HEK293T (cell line): Measurements from ENCODE around the gene SERTAD2.

Source experiments
- CTCF ChIA-PET: fragments of 350-600 bp; formaldehyde crosslinking; extraction: SDS; loops from one replicate; lab custom pipeline; 2021; ENCODE audit warnings: antibody characterized with exemption, inconsistent platforms; lab: Yijun Ruan, JAX
- POLR2A ChIA-PET: fragments of 350-600 bp; formaldehyde crosslinking; extraction: SDS; loops from one replicate; lab custom pipeline; 2020; ENCODE audit warnings: antibody characterized with exemption, inconsistent platforms; lab: Yijun Ruan, JAX
- DNase-seq: peaks from one replicate; pipeline ENCODE4 v3.0.0; 2012; ENCODE audit warnings: mixed read lengths; ENCODE audit errors: extremely low spot score
- ARNT ChIP-seq: fragments of 450-650 bp; IDR thresholded peaks from 2 replicates; pipeline ENCODE4 v1.6.1; 2017; ENCODE audit warnings: mild to moderate bottlenecking
- BHLHE40 ChIP-seq: fragments of 450-650 bp; IDR thresholded peaks from 2 replicates; pipeline ENCODE4 v1.6.1; 2016; ENCODE audit warnings: mild to moderate bottlenecking, moderate library complexity, borderline replicate concordance
- CTBP1 ChIP-seq: fragments of 450-650 bp; IDR thresholded peaks from 2 replicates; pipeline ENCODE4 v1.6.1; 2016; ENCODE audit warnings: borderline replicate concordance
- ELF4 ChIP-seq: fragments of 450-650 bp; IDR thresholded peaks from 2 replicates; pipeline ENCODE4 v1.6.1; 2017; ENCODE audit warnings: antibody characterized with exemption
- FOXA1 ChIP-seq: fragments of 450-650 bp; IDR thresholded peaks from 2 replicates; pipeline ENCODE4 v1.6.1; 2016; ENCODE audit warnings: mild to moderate bottlenecking
- FOXK2 ChIP-seq: fragments of 450-650 bp; IDR thresholded peaks from 2 replicates; pipeline ENCODE4 v1.6.1; 2016; ENCODE audit warnings: mild to moderate bottlenecking
- FOXM1 ChIP-seq: fragments of 450-650 bp; IDR thresholded peaks from 2 replicates; pipeline ENCODE4 v1.6.1; 2017; ENCODE audit warnings: mild to moderate bottlenecking, borderline replicate concordance
- HDGF ChIP-seq: fragments of 450-650 bp; IDR thresholded peaks from 2 replicates; pipeline ENCODE4 v1.6.1; 2017; ENCODE audit warnings: antibody characterized with exemption, borderline replicate concordance
- L3MBTL2 ChIP-seq: fragments of 450-650 bp; conservative IDR thresholded peaks from 2 replicates; pipeline ENCODE4 v1.6.1; 2016; ENCODE audit warnings: mild to moderate bottlenecking
- LEF1 ChIP-seq: fragments of 450-650 bp; IDR thresholded peaks from 2 replicates; pipeline ENCODE4 v1.6.1; 2017; ENCODE audit warnings: mild to moderate bottlenecking, borderline replicate concordance
- NFRKB ChIP-seq: fragments of 450-650 bp; IDR thresholded peaks from 2 replicates; pipeline ENCODE4 v1.6.1; 2016; ENCODE audit warnings: mild to moderate bottlenecking, moderate library complexity
- SP1 ChIP-seq: fragments of 450-650 bp; IDR thresholded peaks from 2 replicates; pipeline ENCODE4 v1.6.1; 2017
- SUZ12 ChIP-seq: fragments of 450-650 bp; IDR thresholded peaks from 2 replicates; pipeline ENCODE4 v1.6.1; 2016; ENCODE audit warnings: mild to moderate bottlenecking
- TARDBP ChIP-seq: fragments of 450-650 bp; IDR thresholded peaks from 2 replicates; pipeline ENCODE4 v1.6.1; 2016
- ZNF384 ChIP-seq: fragments of 450-650 bp; IDR thresholded peaks from 2 replicates; pipeline ENCODE4 v1.6.1; 2016
- TF ChIP-seq, protein P1 (sequence below): fragments of 450-650 bp; IDR thresholded peaks from 2 replicates; pipeline ENCODE4 v1.6.1; 2016

SERTAD2 gene

DNA sequence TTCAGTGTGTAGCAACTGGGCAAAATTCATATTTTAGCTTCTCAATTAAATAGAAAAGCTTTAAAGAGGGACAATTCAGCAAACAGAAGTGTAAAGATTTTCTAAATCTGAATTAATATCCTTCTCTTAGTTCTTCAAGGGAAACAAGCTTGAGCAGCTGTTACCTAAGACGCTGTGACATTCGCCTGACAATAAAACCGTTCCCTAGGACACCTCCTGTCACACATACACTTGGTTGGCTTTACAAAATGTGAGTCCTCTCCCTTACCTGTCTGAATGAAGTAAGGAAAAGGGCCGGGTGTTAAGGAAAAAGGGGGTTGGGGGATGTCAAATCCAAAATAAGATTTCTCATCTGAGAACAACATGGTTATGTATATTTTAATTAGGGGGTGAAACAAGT, 2.1 kb downstream of the SERTAD2 start:
- no peak for DNase-seq
- CTCF ChIA-PET, result interaction anchor here (0.7 to 1.4 kb wide), 5 partner anchors 11 to 180 kb away, joined by 3 to 6 read pairs (median 4); no protein-coding TSS in a partner anchor
- POLR2A ChIA-PET, result interaction anchor here (1.0 to 6.3 kb wide), 4 partner anchors 9 to 209 kb away, joined by 3 to 59 read pairs (median 4); no protein-coding TSS in a partner anchor
- no peak for TF ChIP-seq BHLHE40
- TF ChIP-seq SP1, result no peak

DNA sequence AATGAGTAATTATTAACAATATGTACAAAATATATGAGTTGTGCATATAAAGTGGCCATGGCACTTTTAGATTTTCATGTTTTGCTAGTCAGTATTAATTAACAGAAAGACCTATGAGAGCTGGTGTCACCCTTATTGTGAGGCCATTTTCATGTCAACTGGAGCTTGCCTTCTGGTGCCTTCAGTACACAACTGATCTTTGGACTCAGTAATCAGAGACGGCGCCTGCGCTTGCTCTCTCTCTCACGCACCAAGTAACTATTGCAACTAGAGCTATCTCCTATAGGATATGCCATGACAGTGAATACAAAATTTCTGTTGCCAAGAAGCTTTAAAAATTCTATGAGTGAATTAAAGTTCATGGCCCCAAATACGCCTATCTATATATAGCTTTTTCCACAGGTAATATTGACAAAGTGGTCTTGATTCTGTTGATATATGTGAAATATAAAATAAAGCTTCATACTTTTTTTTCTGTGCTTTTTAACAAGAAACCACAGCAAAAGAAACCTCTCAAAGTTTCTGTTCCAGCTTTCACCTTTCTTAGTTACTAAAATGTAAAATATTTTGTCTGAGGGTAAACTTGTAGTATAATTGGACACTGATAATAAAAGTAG, 2.9 kb downstream of the SERTAD2 start:
- POLR2A ChIA-PET, result interaction anchor here (1.0 to 6.3 kb wide), 3 partner anchors 100 to 209 kb away, joined by 3 to 59 read pairs (median 3); no protein-coding TSS in a partner anchor
- no peak for DNase-seq
- TF ChIP-seq CTBP1, result no peak
- no peak for TF ChIP-seq ZNF384
- TF ChIP-seq ELF4, result no peak
- no peak for TF ChIP-seq LEF1
- no peak for TF ChIP-seq SUZ12
- CTCF ChIA-PET, result interaction anchor here (0.6 to 1.2 kb wide), 3 partner anchors 10 to 85 kb away, joined by 3 to 6 read pairs (median 4); no protein-coding TSS in a partner anchor

- TF ChIP-seq FOXK2 (no peak), HDGF (no peak), SP1 (no peak)
- TF ChIP-seq, protein P1, sequence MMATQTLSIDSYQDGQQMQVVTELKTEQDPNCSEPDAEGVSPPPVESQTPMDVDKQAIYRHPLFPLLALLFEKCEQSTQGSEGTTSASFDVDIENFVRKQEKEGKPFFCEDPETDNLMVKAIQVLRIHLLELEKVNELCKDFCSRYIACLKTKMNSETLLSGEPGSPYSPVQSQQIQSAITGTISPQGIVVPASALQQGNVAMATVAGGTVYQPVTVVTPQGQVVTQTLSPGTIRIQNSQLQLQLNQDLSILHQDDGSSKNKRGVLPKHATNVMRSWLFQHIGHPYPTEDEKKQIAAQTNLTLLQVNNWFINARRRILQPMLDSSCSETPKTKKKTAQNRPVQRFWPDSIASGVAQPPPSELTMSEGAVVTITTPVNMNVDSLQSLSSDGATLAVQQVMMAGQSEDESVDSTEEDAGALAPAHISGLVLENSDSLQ, result peak; percentile 15; the same call in 1 of the 2 replicates
- no peak for DNase-seq
- ChIA-PET POLR2A (interaction anchor here (1.0 to 6.3 kb wide), 4 partner anchors 101 to 209 kb away, joined by 3 to 59 read pairs (median 7); no protein-coding TSS in a partner anchor), CTCF (interaction anchor here (0.6 to 1.2 kb wide), 3 partner anchors 10 to 85 kb away, joined by 3 to 6 read pairs (median 4); no protein-coding TSS in a partner anchor)
These were observed 3.4 kb downstream of the SERTAD2 start for GRCh38 chr2:64650296-64650695.

DNA sequence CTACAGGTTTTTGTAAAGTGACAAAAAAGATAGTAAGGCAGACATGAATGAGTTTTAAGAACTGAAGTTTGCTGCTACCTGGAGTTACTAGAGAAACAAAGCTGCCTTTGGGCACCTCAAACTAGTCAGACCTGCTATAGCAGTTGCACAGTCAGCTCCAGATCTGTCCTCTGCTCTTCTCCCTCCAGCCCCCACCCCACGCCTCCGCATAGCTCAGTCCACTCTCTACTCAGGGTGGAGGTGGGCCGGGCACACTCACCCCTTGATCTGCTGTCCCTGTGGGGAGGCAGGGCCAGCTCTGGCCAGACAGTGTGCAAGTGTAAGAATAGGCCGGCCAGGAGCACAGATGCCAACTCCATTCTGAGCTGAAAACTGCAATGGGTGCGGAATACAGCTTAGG, 4.1 kb downstream of the SERTAD2 start:
- TF ChIP-seq, protein P1, result no peak
- no peak for TF ChIP-seq FOXA1
- no peak for TF ChIP-seq HDGF
- no peak for TF ChIP-seq LEF1
- TF ChIP-seq NFRKB, result no peak
- TF ChIP-seq ARNT, result no peak
- TF ChIP-seq ZNF384, result no peak
- TF ChIP-seq SP1, result no peak
- no peak for TF ChIP-seq ELF4
- no peak for TF ChIP-seq SUZ12
- no peak for TF ChIP-seq L3MBTL2
- no peak for TF ChIP-seq FOXM1
- TF ChIP-seq CTBP1, result no peak
- no peak for TF ChIP-seq BHLHE40
- no peak for TF ChIP-seq TARDBP
- no peak for TF ChIP-seq FOXK2
- DNase-seq, result no peak
- POLR2A ChIA-PET, result interaction anchor here (1.4 to 2.5 kb wide), 2 partner anchors 102 to 209 kb away, joined by 4 to 10 read pairs; no protein-coding TSS in a partner anchor
- CTCF ChIA-PET, result interaction anchor here (0.7 to 1.5 kb wide), 2 partner anchors 12 to 118 kb away, joined by 3 read pairs; no protein-coding TSS in a partner anchor

DNA sequence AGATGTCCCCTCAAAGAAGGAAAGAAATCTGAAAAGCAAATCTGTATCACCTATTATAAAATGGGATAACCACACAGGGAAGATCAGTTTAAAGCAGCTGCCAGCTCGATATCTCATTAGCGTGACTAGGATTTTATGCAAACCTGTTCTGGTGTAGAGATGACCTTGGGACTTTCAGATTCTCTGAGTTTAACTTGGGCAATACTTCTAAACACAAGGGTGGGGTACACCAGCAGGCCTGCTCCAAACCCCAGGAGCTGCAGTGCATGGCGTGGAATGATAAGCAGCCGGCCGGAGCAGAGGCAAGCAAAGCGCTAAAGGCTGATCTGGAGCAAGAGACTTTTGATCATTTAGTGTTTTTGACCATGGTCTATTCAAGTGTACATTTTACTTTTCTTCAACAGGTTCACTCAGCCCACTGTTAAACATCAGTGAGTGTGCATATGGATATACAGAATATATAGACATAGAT, 4.7 kb downstream of the SERTAD2 start:
- no peak for DNase-seq
- CTCF ChIA-PET, result interaction anchor here (0.7 to 1.5 kb wide), 3 partner anchors 12 to 210 kb away, joined by 3 read pairs; no protein-coding TSS in a partner anchor
- TF ChIP-seq BHLHE40 (no peak), ZNF384 (no peak), LEF1 (no peak), FOXA1 (no peak), ELF4 (no peak), FOXK2 (no peak), NFRKB (no peak), SUZ12 (no peak)
- POLR2A ChIA-PET, result interaction anchor here (1.4 to 2.5 kb wide), 2 partner anchors 102 to 210 kb away, joined by 4 to 10 read pairs; no protein-coding TSS in a partner anchor

GRCh38 chr2:64646007-64646880, 7.5 kb downstream of the SERTAD2 start:
- POLR2A ChIA-PET, result interaction anchor here (0.7 to 2.3 kb wide), 5 partner anchors 8 to 218 kb away, joined by 3 to 19 read pairs (median 3); partner anchors contain the start of gene SERTAD2
- CTCF ChIA-PET, result interaction anchor here (0.6 to 1.5 kb wide), 12 partner anchors 9 to 218 kb away, joined by 3 to 6 read pairs (median 3); no protein-coding TSS in a partner anchor
- TF ChIP-seq SP1 (no peak), FOXK2 (peak; percentile 65; the same call in 1 of the 2 replicates), ZNF384 (0 out of 2 replicates have a peak, but pooled peaks have one; percentile 6)
- DNase-seq, result peak; percentile 59
